Gastroesophageal sphincter (tissue), 3 donors: ENCODE results near the gene SMPDL3A.

Experiments
- EP300 ChIP-seq: sonication (generic); formaldehyde crosslinking; IDR thresholded peaks from one replicate; pipeline ENCODE4 v1.6.1; 2017; ENCODE audit warnings: antibody characterized with exemption, mild to moderate bottlenecking
- POLR2A ChIP-seq, 2 donors: fragments of 450-650 bp; IDR thresholded peaks; one replicate each; pipeline ENCODE4 v1.6.1; 2017; ENCODE audit warnings: antibody characterized with exemption in 2 of 2, mild to moderate bottlenecking in 2 of 2, moderate library complexity in 1 of 2
- POLR2AphosphoS5 ChIP-seq: sonication (generic); formaldehyde crosslinking; IDR thresholded peaks from one replicate; pipeline ENCODE4 v1.6.1; 2017; ENCODE audit warnings: antibody characterized with exemption
- TF ChIP-seq, protein P1 (sequence below), 4 experiments: fragments of 200-600 bp in 2 of 4; fragments of 450-650 bp in 2 of 4; sonication (generic) in 1 of 4; IDR thresholded peaks; one replicate each; pipeline ENCODE4 v1.5.1; 2017 to 2019; ENCODE audit warnings: antibody characterized with exemption in 4 of 4, mild to moderate bottlenecking in 2 of 4, moderate library complexity in 2 of 4

- TF ChIP-seq, protein P1, sequence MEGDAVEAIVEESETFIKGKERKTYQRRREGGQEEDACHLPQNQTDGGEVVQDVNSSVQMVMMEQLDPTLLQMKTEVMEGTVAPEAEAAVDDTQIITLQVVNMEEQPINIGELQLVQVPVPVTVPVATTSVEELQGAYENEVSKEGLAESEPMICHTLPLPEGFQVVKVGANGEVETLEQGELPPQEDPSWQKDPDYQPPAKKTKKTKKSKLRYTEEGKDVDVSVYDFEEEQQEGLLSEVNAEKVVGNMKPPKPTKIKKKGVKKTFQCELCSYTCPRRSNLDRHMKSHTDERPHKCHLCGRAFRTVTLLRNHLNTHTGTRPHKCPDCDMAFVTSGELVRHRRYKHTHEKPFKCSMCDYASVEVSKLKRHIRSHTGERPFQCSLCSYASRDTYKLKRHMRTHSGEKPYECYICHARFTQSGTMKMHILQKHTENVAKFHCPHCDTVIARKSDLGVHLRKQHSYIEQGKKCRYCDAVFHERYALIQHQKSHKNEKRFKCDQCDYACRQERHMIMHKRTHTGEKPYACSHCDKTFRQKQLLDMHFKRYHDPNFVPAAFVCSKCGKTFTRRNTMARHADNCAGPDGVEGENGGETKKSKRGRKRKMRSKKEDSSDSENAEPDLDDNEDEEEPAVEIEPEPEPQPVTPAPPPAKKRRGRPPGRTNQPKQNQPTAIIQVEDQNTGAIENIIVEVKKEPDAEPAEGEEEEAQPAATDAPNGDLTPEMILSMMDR (IDR thresholded peaks at IDR 0.05) = no peak
- no peak for TF ChIP-seq EP300
- no peak for TF ChIP-seq POLR2AphosphoS5
- TF ChIP-seq POLR2A (IDR thresholded peaks at IDR 0.05) = no peak
Observed at GRCh38 chr6:122778302-122778701, 10.8 kb upstream of the SMPDL3A start.
